Measurements from ENCODE around the gene SMIM10L2A. TPM values are rescaled to one million over a fixed set of nuclear protein-coding genes. Genes with fewer than 3 reads are reported as not detected.
"Not testable (repeated sequence)": the region's sequence is repeated elsewhere in the genome, so short reads cannot be mapped to it uniquely, and the experiment has no call there.

The SMIM10L2A gene
- total RNA-seq, 1 donor from 2014 or later: 2.7 TPM

- DNase-seq (ENCODE audit: low spot score): no peak
- ATAC-seq: no peak
- intact Hi-C loops (cut with DNase I): no loop called here
Measured at GRCh38 chrX:135436966-135437866, 15.5 kb downstream of the SMIM10L2A start.

GRCh38 chrX:135437867-135438733 lies 16.4 kb downstream of the SMIM10L2A start:
- ATAC-seq (no peak), DNase-seq (ENCODE audit: low spot score) (no peak)
- intact Hi-C loops (cut with DNase I): no loop called here

- DNase-seq (ENCODE audit: low spot score) (no peak), ATAC-seq (no peak)
- intact Hi-C loops (cut with DNase I): no loop called here
Measured at GRCh38 chrX:135438734-135439043, 16.9 kb downstream of the SMIM10L2A start.

GRCh38 chrX:135449637-135450550 lies 28.1 kb downstream of the SMIM10L2A start:
- DNase-seq (ENCODE audit: low spot score): no peak
- no peak for ATAC-seq
- intact Hi-C loops (cut with DNase I): no loop called here

GRCh38 chrX:135453381-135453780 lies 31.6 kb downstream of the SMIM10L2A start:
- DNase-seq (ENCODE audit: low spot score): no peak
- no peak for ATAC-seq
- intact Hi-C loops (cut with DNase I): no loop called here

GRCh38 chrX:135454816-135455215 lies 33.1 kb downstream of the SMIM10L2A start:
- ATAC-seq (no peak), DNase-seq (ENCODE audit: low spot score) (no peak)
- intact Hi-C loops (cut with DNase I): no loop called here

- DNase-seq (ENCODE audit: low spot score); ATAC-seq; intact Hi-C loops (cut with DNase I): not testable (repeated sequence)
Measured at GRCh38 chrX:135461756-135462155, 40.0 kb downstream of the SMIM10L2A start.

GRCh38 chrX:135463937-135464336 lies 42.2 kb downstream of the SMIM10L2A start:
- ATAC-seq: no peak
- intact Hi-C loops (cut with DNase I): no loop called here
- DNase-seq (ENCODE audit: low spot score): no peak

- DNase-seq (ENCODE audit: low spot score): no peak
- intact Hi-C loops (cut with DNase I): no loop called here
- no peak for ATAC-seq
Measured at GRCh38 chrX:135476378-135476777, 54.6 kb downstream of the SMIM10L2A start.

GRCh38 chrX:135477576-135477975 lies 55.8 kb downstream of the SMIM10L2A start:
- intact Hi-C loops (cut with DNase I): no loop called here
- no peak for ATAC-seq

More at GRCh38 chrX:135477576-135477975, 55.8 kb downstream of the SMIM10L2A start:
- DNase-seq (ENCODE audit: low spot score): peak; percentile 60

Other genes starting within 250 kb of the SMIM10L2A start
- not detected for gene ETDA, start 169.9 kb upstream of the SMIM10L2A start, total RNA-seq
- not detected for gene ETDC, start 112.5 kb upstream of the SMIM10L2A start, total RNA-seq
- gene ZNF75D, start 77.8 kb upstream of the SMIM10L2A start, total RNA-seq: 10.3 TPM
- 13.1 TPM for gene ZNF449, start 77.1 kb upstream of the SMIM10L2A start, total RNA-seq
- gene INTS6L, start 98.7 kb downstream of the SMIM10L2A start, total RNA-seq: 11.8 TPM